ENCODE results near the gene NFKB2.

The NFKB2 gene

GRCh38 chr10:102424916-102425315, 29.4 kb downstream of the NFKB2 start:
- no peak for DNase-seq

DNA sequence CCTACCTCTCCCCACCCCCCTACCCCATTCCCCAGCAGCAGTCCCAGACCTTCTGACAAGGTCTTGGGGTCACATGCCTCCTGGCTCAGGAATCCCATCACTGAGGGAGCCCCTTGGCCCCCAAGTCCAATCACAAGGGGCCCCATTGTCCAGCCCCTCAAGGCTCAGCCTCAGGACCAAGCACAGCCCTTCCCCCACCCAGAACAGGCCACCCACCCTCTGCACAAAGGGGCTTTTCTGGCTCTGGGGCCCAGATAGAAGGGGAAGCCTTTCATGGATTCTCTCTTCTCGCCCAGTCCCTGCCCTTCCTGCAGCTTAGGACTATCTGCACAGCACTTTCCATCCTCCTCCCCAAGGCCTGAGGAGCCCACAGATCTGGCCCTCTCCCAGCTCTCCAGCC, 29.9 kb downstream of the NFKB2 start:
- DNase-seq, result no peak

- DNase-seq, result no peak
Observed at GRCh38 chr10:102426803-102427287, 31.3 kb downstream of the NFKB2 start.

GRCh38 chr10:102429468-102429867, 34.0 kb downstream of the NFKB2 start:
- no peak for DNase-seq

DNA sequence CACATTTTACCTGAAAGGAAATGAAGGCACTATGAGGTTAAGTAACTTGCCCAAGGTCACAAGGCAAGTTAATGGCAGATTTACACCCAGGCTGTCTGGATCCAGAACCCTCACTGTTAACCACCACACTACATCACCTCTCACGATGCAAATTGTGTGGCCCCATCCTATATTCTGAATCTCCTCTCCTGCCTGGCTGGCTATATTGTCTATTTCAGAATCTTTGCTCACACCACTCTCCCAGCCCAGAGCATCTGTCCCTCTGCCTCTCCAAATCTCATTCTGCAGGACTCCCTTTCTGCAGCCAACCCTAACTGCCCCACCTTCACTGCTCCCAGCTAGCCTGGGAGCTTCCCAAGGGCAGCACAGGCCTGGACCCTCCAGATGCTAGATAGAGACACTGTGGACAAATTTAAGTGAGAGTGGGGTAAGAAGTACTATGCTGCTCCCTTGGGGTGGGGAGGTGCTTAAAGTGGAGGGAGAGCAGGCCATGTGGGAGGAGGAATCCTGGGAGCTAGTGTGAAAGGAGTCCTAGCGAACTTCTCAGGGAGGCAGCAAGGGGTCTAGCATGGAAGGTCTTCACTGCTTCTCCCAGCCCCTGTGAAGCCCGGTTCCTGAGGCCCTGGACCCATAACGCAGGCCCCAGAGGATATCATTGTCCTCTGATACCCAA, 36.1 kb downstream of the NFKB2 start:
- no peak for DNase-seq

DNA sequence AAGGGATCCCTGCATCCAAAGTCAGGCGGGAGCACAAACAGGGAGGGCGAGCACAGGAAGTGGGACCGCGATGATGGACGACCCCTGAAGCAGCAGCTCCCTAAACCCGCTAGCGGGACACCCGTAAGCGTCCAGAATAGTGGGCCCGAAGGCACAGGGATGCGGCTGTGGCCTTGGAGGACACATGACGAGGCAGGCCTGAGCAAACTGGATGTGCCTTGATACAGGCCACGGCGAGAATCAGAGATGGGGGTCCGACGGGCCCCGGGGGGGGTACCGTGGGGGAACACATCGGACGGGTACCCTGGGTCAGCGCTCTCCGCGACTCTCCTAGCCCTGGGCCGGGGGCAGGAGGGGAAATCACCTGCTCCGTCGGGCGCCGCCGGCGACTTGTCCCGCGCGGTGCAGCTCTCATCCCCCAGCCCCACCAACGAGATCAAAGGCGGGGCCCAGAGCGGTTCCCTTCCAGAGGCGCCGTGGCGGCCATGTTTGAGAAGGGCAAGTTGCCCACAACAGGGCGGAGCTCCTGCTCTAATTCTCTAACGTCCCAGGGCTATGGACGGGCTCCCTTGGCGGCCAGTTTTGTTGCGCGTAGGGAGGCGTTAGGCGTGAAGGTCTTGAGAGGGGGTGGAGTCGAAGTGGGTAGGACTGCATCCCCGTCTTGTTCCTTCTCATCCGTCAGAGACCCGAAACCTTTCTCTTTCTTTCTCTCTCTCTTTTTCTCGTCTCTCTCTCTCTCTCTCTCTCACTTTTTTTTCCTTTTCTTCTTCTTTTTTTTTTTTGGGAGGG, 36.9 kb downstream of the NFKB2 start, which contains the start of gene CUEDC2:
TSS of gene CUEDC2 (minus strand) at position 413 of the 789 bp plus-strand sequence. CDS start 7,386 bp downstream, outside the sequence.
- DNase-seq, result peak; percentile 91

GRCh38 chr10:102433619-102434046, 38.1 kb downstream of the NFKB2 start:
- DNase-seq, result no peak

GRCh38 chr10:102434394-102435132, 39.1 kb downstream of the NFKB2 start:
- no peak for DNase-seq

GRCh38 chr10:102435133-102435497, 39.6 kb downstream of the NFKB2 start:
- DNase-seq, result no peak

- peak; percentile 35 for DNase-seq
Observed at GRCh38 chr10:102435529-102436233, 40.2 kb downstream of the NFKB2 start.

DNA sequence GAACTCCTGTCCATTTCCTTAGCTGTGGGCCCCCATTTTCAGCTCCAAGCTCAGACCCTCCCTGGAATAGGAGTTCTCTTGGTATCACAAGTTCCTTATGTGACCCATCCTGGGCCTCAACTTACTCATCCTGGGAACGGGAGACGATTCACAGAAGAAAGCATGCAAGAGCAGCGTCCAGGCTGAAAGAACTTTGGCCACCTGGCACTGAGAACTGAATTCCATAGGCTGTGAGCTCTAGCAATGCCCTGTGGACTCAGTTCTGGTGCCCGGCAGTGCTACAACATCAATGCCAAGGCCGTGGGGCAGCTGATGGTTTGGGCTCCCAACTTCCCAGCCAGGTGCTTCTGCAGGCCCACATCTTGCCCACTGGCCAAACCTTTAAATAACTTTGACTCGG, 40.8 kb downstream of the NFKB2 start:
- no peak for DNase-seq

DNA sequence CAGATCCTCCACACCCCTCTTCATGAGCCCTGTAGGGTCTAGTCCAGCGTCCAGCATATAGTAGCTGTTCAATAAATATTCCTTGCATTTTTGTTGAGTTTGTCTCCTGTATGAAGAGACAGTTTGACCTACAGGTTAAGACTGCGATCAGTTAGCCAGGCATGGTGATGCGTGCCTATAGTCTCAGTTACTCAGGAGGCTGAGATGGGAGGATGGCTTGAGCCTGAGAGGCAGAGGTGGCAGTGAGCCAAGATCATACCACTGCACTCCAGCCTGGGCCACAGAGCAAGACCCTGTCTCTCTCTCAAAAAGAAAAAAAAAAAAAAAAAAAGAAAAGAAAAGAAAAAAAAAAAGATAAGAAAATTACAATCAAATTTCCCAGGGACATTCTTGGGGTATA, 42.0 kb downstream of the NFKB2 start:
- DNase-seq, result no peak

GRCh38 chr10:102438374-102438773, 42.9 kb downstream of the NFKB2 start:
- DNase-seq, result no peak

DNA sequence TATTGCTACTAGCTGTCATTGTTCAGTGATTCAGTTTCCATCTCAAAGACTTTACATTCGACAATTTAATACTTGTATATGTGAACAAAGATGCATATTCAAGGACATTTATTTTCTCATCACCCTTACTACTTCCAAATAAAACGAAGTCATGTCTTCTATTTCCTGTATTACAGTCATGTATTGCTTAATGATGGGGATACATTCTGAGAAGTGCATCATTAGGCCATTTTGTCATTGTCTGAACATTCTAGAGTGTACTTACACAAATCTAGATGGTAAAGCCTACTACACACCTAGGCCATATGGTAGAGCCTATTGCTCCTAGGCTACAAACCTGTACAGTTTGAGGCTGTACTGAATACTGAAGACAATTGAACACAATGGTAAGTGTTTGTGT, 49.3 kb downstream of the NFKB2 start:
- DNase-seq, result no peak

- peak; percentile 80 for DNase-seq
Observed at GRCh38 chr10:102449321-102450123, 54.0 kb downstream of the NFKB2 start.

- DNase-seq, result no peak
Observed at GRCh38 chr10:102450124-102450373, 54.5 kb downstream of the NFKB2 start.

GRCh38 chr10:102450374-102451104, 55.0 kb downstream of the NFKB2 start:
- DNase-seq, result peak; percentile 65

- DNase-seq, result no peak
Observed at GRCh38 chr10:102451105-102451969, 55.8 kb downstream of the NFKB2 start, which contains the start of gene C10orf95. TSS of gene C10orf95 (minus strand) at chr10:102451543. CDS start at chr10:102451093, 450 bp downstream.
